CD4-positive, CD25-positive, alpha-beta regulatory T cell (primary cell): Measurements from ENCODE around the gene MICAL3. TPM values are rescaled to one million over a fixed set of nuclear protein-coding genes. Genes with fewer than 3 reads are reported as not detected.

Source experiments
- ATAC-seq, 2 donors: fragments of 150-1000 bp; cut with Tn5 transposase; one replicate each; pipeline ENCODE4 v1.10.0; 2021; ENCODE audit warnings: low read depth in 2 of 2, moderate number of reproducible peaks in 2 of 2, moderate library complexity in 1 of 2
- DNase-seq, 3 donors: peaks; one replicate each; pipeline versions ENCODE4 v3.0.0 to v3.0.0-alpha.2; 2012 to 2022; ENCODE audit warnings: mixed read lengths in 1 of 3
- H3K27ac ChIP-seq: one replicate; pipeline ENCODE4 v1.7.0; 2013; ENCODE audit warnings: mild to moderate bottlenecking, low read length; ENCODE audit not compliant: insufficient read depth, poor library complexity, severe bottlenecking
- H3K27me3 ChIP-seq: one replicate; pipeline ENCODE4 v1.7.0; 2013; ENCODE audit warnings: low read length; ENCODE audit not compliant: control insufficient read depth, insufficient read depth
- H3K36me3 ChIP-seq: one replicate; pipeline ENCODE4 v1.7.0; 2013; ENCODE audit warnings: mild to moderate bottlenecking, low read length, moderate library complexity; ENCODE audit not compliant: control insufficient read depth, insufficient read depth
- H3K4me1 ChIP-seq: 2 replicates; pipeline ENCODE4 v1.7.0; 2013; ENCODE audit warnings: mild to moderate bottlenecking, low read length; ENCODE audit not compliant: insufficient read depth, control insufficient read depth, poor library complexity, severe bottlenecking
- H3K4me3 ChIP-seq: one replicate; pipeline ENCODE4 v1.7.0; 2013; ENCODE audit warnings: low read depth, mild to moderate bottlenecking, low read length, moderate library complexity
- H3K9me3 ChIP-seq, 2 experiments: 1 replicate in 1 of 2; 2 replicates in 1 of 2; pipeline ENCODE4 v1.7.0; 2013; ENCODE audit warnings: low read length in 2 of 2, mild to moderate bottlenecking in 1 of 2, moderate library complexity in 1 of 2; ENCODE audit not compliant: control insufficient read depth in 2 of 2
- H3K27ac Mint-ChIP-seq, 3 donors: one replicate each; pipeline ENCODE4 v1.8.0; 2020 to 2022; ENCODE audit warnings: mild to moderate bottlenecking in 3 of 3, mixed read lengths in 3 of 3, moderate library complexity in 2 of 3
- H3K27me3 Mint-ChIP-seq: one replicate; pipeline ENCODE4 v1.8.0; 2022; ENCODE audit warnings: mild to moderate bottlenecking, mixed read lengths
- H3K36me3 Mint-ChIP-seq: one replicate; pipeline ENCODE4 v1.8.0; 2020; ENCODE audit warnings: mixed read lengths
- H3K4me1 Mint-ChIP-seq, 4 donors: one replicate each; pipeline ENCODE4 v1.8.0; 2020 to 2022; ENCODE audit warnings: mixed read lengths in 4 of 4, mild to moderate bottlenecking in 1 of 4
- H3K4me3 Mint-ChIP-seq, 4 donors: one replicate each; pipeline ENCODE4 v1.8.0; 2020 to 2022; ENCODE audit warnings: mild to moderate bottlenecking in 4 of 4, mixed read lengths in 4 of 4, moderate library complexity in 3 of 4
- H3K9me3 Mint-ChIP-seq, 7 donors: one replicate each; pipeline ENCODE4 v1.8.0; 2020 to 2022; ENCODE audit warnings: mixed read lengths in 7 of 7, mild to moderate bottlenecking in 3 of 7, moderate library complexity in 2 of 7
- polyA plus RNA-seq, 4 donors: library from polyadenylated mRNA; unstranded; fragments of 300-500 nt; fragmentation: Illumina TruSeq; gene quantifications; one replicate each; pipeline ENCODE4 v1.2.3, GENCODE V29; 2021
- total RNA-seq: library from RNA; stranded (reverse); gene quantifications from one replicate; pipeline ENCODE4 v1.2.3, GENCODE V29; 2022

Gene MICAL3
- total and polyA plus RNA-seq, 5 donors from 2014 or later = 0.71 to 39.9 (median 1.8) TPM

DNA sequence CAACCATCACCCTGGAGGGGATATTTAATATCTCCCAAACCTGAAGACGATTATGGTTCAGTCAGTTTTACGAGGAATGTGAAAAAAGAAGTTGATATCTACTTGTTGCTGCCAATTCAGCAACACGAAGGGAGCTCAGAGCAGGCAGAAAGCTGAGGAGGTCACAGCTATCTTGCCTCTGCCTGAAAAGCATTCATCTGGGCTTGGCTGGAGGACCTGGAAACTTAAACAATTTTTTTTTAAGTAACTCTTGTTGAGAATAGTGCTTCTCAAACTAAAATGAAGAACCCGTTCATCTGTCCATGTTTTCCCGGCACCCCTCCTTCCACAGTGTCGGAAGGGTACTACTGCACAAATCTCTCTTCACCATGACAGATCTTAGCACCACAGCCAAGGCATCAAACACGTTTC lies 98.9 kb downstream of the MICAL3 start:
- no peaks in the 10 kb centered on the region for H3K27me3 ChIP-seq
- H3K4me1 ChIP-seq = no peaks in the 10 kb centered on the region
- Mint-ChIP-seq H3K4me1 (peaks cover 0 to 35% (median 25%) of the 10 kb centered on the region in 4 donors), H3K27ac (no peak overlapping the region), H3K4me3 (no peak overlapping the region), H3K36me3 (peaks cover 3% of the 10 kb centered on the region), H3K9me3 (no peaks in the 10 kb centered on the region), H3K27me3 (no peaks in the 10 kb centered on the region)
- H3K4me3 ChIP-seq = no peak overlapping the region
- ATAC-seq (no peak), DNase-seq (no peak)
- peaks cover 2% of the 10 kb centered on the region for H3K36me3 ChIP-seq
- H3K27ac ChIP-seq = no peak overlapping the region
- no peaks in the 10 kb centered on the region for H3K9me3 ChIP-seq

DNA sequence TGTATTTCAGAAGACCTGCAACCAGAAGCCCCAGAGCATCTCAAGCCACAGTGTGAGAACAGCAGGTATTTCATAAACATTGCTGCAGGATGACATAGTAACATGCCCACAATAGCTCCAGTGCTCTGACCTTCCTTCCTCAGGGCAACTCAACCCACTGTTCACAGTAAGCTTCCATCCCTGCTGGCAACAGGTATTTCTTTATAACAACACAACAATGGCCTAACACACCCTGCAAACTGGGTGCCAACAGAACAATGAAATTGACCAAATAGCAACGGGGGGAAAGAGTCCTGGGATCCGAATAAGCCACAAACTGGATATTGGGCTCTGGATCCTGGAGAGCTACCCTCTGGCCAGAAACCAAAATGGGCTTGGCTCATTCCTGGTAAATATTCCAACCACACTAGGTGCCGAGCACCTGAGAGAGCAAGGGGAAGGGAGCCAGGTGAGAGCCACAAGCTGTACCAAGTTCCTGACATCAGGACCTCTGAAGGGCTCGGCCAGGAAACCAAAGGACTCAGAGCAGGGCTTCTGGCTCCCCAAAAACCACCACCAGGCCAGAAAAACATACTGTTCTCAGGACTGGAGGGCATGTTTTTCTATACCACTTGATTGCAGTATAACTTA lies 99.5 kb downstream of the MICAL3 start:
- Mint-ChIP-seq H3K27ac (no peak overlapping the region), H3K9me3 (no peaks in the 10 kb centered on the region), H3K27me3 (no peaks in the 10 kb centered on the region), H3K4me1 (peaks cover 0 to 33% (median 26%) of the 10 kb centered on the region in 4 donors), H3K36me3 (peaks cover 3% of the 10 kb centered on the region), H3K4me3 (no peak overlapping the region)
- Histone ChIP-seq H3K27me3 (no peaks in the 10 kb centered on the region), H3K9me3 (no peaks in the 10 kb centered on the region), H3K27ac (no peak overlapping the region), H3K4me3 (no peak overlapping the region), H3K36me3 (peaks cover 2% of the 10 kb centered on the region), H3K4me1 (no peaks in the 10 kb centered on the region)
- ATAC-seq (no peak), DNase-seq (no peak)

- Histone ChIP-seq H3K27ac (no peak overlapping the region), H3K36me3 (peaks cover 2% of the 10 kb centered on the region), H3K4me1 (no peaks in the 10 kb centered on the region), H3K9me3 (no peaks in the 10 kb centered on the region), H3K27me3 (no peaks in the 10 kb centered on the region), H3K4me3 (no peak overlapping the region)
- Mint-ChIP-seq H3K27me3 (no peaks in the 10 kb centered on the region), H3K27ac (no peak overlapping the region), H3K4me3 (no peak overlapping the region), H3K9me3 (no peaks in the 10 kb centered on the region), H3K4me1 (peaks cover 0 to 38% (median 26%) of the 10 kb centered on the region in 4 donors), H3K36me3 (peaks cover 3% of the 10 kb centered on the region)
- no peak for DNase-seq
- ATAC-seq = no peak
These were observed 100.3 kb downstream of the MICAL3 start for GRCh38 chr22:17924076-17924475.

DNA sequence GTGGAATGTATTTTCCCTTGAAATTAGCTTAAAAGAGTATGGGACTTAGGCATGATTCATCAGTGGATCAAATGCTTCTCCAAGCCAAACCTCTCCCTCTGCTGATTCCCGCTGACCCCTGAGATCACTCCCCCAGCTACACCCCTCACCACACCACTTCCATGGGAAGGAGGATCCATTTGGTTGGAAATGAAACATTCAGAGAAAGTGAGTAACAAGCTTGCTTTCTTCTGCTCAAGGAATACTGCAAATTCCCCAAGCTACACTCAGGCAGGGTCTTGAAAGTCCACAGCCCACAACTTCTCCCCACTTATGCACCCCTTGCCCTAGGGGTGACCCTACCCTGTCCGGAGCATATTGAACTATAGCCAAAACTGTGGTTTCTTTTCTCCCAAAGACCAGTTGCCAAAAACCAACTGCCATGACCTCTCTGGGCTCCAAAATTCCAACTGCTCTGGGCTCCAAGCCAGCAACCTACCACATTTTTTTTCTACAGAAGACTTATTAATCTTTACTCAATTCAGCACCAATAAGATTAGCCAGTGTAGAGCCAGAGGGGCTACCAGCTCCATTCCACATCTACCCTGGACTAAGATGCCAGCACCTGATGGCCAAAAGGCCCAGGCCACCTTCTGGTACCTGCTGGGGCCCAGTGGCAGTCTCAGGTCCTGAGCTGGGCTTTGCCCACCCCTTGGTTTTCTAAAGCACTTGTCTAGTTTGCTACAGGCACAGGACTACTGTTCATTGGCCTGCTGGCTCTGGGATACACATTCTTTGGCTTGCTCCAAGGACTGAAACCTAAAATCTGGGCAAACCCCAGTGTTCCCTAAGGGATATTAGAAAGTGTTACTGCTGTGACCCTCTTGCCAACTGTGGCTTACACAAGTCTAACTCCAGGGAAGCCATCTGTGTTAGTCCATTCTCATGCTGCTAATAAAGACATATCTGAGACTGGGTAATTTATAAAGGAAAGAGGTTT lies 101.1 kb downstream of the MICAL3 start:
- no peaks in the 10 kb centered on the region for H3K27me3 ChIP-seq
- no peak overlapping the region for H3K27ac ChIP-seq
- H3K36me3 Mint-ChIP-seq = peaks cover 3% of the 10 kb centered on the region
- no peak overlapping the region for H3K4me3 ChIP-seq
- no peak overlapping the region for H3K4me3 Mint-ChIP-seq
- DNase-seq (no peak), ATAC-seq (no peak)
- peaks cover 2% of the 10 kb centered on the region for H3K4me1 ChIP-seq
- H3K9me3 ChIP-seq = no peaks in the 10 kb centered on the region
- peak overlapping the region in 1 of 3 donors; percentile 41 for H3K27ac Mint-ChIP-seq
- no peaks in the 10 kb centered on the region for H3K27me3 Mint-ChIP-seq
- H3K9me3 Mint-ChIP-seq = no peaks in the 10 kb centered on the region
- H3K36me3 ChIP-seq = no peaks in the 10 kb centered on the region
- peaks cover 0 to 38% (median 24%) of the 10 kb centered on the region in 4 donors for H3K4me1 Mint-ChIP-seq

DNA sequence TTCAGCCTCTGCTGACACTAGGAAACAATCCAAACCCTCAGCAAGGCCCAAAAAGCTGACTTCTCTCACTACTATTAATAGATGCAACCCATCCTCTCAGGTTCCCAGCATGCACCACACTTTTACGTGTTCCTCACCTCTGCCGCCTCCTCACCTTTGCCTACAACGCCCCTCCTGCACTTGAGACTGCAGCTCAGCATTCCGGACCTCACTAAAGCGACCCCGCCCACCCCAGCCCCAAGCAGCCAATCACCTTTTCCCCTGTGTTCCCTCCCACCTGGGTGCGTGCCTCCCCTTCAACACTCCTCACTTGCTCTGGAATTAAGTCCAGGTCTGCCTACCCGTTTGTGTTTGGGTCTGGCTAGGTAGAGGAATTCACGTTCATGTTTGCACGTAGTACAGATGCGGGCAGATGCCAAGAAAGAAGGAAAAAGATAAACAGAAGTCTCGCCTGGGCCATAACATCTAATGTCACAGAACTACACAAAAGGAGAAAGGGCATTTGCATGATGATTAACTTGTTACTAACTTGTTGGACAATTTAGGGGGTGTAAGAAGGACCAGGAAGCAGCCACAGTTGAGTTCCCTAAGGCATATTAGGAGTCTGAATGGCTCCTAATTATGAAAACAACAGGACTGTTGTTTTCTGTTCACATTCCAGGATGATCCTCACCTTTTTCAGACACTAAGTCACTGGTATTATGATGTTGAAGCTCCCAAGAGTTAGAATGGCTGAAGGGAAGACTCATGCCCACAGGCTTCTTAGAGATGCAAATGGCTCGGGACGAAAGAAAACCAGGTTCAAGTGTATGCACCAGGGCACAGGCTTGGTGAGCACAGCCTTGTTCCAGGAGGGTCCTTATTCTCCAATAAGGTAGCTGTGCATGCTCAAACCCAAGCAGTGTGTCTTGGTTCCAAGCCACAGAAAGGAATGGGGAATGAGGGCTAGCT lies 102.2 kb downstream of the MICAL3 start:
- no peak for ATAC-seq
- H3K4me3 Mint-ChIP-seq = no peak overlapping the region
- H3K4me1 Mint-ChIP-seq = peaks cover 0 to 33% (median 19%) of the 10 kb centered on the region in 4 donors
- H3K36me3 Mint-ChIP-seq = peaks cover 3% of the 10 kb centered on the region
- Histone ChIP-seq H3K36me3 (no peaks in the 10 kb centered on the region), H3K4me1 (peaks cover 9% of the 10 kb centered on the region), H3K4me3 (no peak overlapping the region), H3K9me3 (no peaks in the 10 kb centered on the region), H3K27me3 (no peaks in the 10 kb centered on the region), H3K27ac (no peak overlapping the region)
- H3K27ac Mint-ChIP-seq = peak overlapping the region in 1 of 3 donors; percentile 41
- no peaks in the 10 kb centered on the region for H3K27me3 Mint-ChIP-seq
- H3K9me3 Mint-ChIP-seq = no peaks in the 10 kb centered on the region
- no peak for DNase-seq

DNA sequence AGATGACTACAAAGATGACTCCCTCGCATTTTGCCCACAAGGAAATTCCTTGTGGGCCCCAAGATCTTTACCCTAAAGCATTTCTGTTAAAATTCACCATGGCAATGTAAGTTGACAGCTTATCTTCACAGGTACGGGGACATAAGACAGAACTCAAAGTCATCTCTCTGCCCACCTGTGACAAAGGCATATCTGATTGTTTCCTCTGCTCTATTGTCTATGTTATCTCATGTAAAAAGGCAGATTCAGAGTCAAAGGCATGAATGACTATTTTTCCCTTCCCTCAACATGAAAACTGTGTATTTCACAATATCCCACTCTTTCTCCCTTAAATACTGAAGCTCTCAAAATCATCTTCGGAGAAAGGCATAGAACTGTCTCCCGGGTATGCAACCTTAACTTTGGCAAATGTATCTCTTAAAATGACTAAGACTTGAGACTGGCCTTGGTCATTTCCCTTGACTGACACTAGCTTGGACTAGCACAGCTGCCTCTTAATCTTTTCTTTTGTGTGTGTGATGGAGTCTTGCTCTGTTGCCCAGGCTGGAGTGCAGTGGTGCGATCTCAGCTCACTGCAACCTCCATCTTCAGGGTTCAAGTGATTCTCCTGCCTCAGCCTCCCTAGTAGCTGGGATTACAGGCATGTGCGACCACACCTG lies 103.2 kb downstream of the MICAL3 start:
- Mint-ChIP-seq H3K27ac (peak overlapping the region; percentile 6 to 48 (median 11)), H3K4me1 (peaks cover 0 to 33% (median 17%) of the 10 kb centered on the region in 4 donors), H3K4me3 (peak overlapping the region in 1 of 4 donors; percentile 18), H3K36me3 (no peaks in the 10 kb centered on the region), H3K27me3 (no peaks in the 10 kb centered on the region), H3K9me3 (no peaks in the 10 kb centered on the region)
- H3K27me3 ChIP-seq = no peaks in the 10 kb centered on the region
- H3K4me3 ChIP-seq = no peak overlapping the region
- H3K27ac ChIP-seq = no peak overlapping the region
- no peaks in the 10 kb centered on the region for H3K9me3 ChIP-seq
- ATAC-seq = no peak
- DNase-seq = no peak
- H3K36me3 ChIP-seq = no peaks in the 10 kb centered on the region
- peaks cover 9% of the 10 kb centered on the region for H3K4me1 ChIP-seq

DNA sequence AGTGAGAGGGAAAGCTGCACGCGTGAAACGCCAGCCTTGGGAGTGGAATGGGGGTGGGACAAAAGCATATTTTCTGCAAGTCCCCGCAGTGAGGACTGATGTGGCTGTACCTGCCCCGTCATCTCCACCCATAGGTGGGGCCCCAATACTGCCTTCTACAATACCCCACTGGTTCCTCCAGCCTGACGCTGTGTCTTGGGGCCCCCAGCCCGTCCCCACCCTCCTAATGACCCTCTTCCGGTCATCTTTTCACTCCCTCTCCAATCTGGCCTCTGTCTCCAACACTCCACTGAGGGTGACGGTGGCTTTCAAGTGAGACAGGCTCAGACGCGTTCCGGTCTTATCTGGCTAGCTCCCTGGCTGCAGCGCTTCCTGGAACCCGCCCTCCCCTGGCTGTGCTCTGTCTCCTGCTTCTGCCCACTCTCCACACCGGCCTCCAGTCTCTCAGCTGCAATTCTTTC lies 104.2 kb downstream of the MICAL3 start:
- Mint-ChIP-seq H3K36me3 (no peaks in the 10 kb centered on the region), H3K4me1 (peaks cover 0 to 33% (median 16%) of the 10 kb centered on the region in 4 donors), H3K4me3 (no peak overlapping the region), H3K9me3 (no peaks in the 10 kb centered on the region), H3K27ac (peak overlapping the region in 2 of 3 donors; percentile 48 to 82), H3K27me3 (no peaks in the 10 kb centered on the region)
- no peaks in the 10 kb centered on the region for H3K36me3 ChIP-seq
- ATAC-seq (no peak), DNase-seq (no peak)
- no peaks in the 10 kb centered on the region for H3K27me3 ChIP-seq
- H3K9me3 ChIP-seq = no peaks in the 10 kb centered on the region
- no peak overlapping the region for H3K27ac ChIP-seq
- H3K4me3 ChIP-seq = no peak overlapping the region
- peaks cover 9% of the 10 kb centered on the region for H3K4me1 ChIP-seq
